Measurements from ENCODE around the gene LY6G5C. TPM values are rescaled to one million over a fixed set of nuclear protein-coding genes. Genes with fewer than 3 reads are reported as not detected.
A peak's percentile ranks its signal among the peaks of the same experiment; 100 is the strongest.

The LY6G5C gene
- total and polyA plus RNA-seq, 9 of the 15 experiments (the other 6 are each of a cell fraction or from before 2014, with no cell fraction given) = 0.10 to 0.67 (median 0.46) TPM; not detected in 4

DNA sequence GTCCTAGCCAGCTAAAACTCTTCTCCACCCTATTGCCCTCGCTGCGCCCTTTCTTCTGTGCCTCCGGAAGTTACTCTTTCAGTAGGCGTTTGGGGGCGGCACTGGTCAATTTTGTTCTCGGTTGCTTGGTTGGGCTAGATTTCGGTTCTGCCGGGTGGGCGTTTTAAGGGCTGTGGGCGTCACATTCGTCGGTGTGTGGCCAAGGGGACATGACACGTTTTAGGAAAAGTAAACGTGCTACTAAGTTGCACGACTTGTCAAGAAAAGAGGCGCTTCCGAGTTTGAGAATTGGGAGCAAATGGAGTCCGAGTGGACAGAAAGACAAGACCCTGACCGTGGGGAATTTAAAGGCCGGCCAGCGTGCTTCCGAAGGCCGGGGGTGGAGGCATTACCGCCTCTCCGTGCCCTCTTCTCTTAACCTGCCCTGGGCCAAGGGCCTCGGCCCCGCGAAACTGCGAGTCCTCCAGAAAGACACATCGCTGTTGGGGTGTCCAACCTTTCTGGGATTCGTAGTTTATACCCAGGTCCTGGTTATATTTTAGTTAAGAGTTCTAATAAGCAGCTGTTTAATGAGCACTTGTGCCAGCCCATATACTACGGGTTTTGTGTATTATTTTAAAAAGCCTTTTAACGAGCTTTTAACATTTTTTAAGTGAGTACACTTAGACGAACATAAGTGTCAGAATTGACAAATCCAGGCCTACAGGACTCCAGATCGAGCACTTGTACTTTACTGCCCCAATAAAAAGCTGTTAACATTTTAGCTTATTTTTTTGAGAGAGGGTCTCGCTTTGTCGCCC is 27.7 kb downstream of the LY6G5C start (continued):
- TF ChIP-seq, protein P1, sequence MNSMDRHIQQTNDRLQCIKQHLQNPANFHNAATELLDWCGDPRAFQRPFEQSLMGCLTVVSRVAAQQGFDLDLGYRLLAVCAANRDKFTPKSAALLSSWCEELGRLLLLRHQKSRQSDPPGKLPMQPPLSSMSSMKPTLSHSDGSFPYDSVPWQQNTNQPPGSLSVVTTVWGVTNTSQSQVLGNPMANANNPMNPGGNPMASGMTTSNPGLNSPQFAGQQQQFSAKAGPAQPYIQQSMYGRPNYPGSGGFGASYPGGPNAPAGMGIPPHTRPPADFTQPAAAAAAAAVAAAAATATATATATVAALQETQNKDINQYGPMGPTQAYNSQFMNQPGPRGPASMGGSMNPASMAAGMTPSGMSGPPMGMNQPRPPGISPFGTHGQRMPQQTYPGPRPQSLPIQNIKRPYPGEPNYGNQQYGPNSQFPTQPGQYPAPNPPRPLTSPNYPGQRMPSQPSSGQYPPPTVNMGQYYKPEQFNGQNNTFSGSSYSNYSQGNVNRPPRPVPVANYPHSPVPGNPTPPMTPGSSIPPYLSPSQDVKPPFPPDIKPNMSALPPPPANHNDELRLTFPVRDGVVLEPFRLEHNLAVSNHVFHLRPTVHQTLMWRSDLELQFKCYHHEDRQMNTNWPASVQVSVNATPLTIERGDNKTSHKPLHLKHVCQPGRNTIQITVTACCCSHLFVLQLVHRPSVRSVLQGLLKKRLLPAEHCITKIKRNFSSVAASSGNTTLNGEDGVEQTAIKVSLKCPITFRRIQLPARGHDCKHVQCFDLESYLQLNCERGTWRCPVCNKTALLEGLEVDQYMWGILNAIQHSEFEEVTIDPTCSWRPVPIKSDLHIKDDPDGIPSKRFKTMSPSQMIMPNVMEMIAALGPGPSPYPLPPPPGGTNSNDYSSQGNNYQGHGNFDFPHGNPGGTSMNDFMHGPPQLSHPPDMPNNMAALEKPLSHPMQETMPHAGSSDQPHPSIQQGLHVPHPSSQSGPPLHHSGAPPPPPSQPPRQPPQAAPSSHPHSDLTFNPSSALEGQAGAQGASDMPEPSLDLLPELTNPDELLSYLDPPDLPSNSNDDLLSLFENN (IDR thresholded peaks at IDR 0.05; ENCODE audit: low read depth in 2 of 2, low read length in 2 of 2) = no peak
- TF ChIP-seq, protein P2, sequence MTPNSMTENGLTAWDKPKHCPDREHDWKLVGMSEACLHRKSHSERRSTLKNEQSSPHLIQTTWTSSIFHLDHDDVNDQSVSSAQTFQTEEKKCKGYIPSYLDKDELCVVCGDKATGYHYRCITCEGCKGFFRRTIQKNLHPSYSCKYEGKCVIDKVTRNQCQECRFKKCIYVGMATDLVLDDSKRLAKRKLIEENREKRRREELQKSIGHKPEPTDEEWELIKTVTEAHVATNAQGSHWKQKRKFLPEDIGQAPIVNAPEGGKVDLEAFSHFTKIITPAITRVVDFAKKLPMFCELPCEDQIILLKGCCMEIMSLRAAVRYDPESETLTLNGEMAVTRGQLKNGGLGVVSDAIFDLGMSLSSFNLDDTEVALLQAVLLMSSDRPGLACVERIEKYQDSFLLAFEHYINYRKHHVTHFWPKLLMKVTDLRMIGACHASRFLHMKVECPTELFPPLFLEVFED (CRISPR knock-in tag; conservative IDR thresholded peaks at IDR 0.05) = peak; percentile 67; the same call in 1 of the 2 replicates
- no peak for TF ChIP-seq ZC3H4 (CRISPR knock-in tag; IDR thresholded peaks at IDR 0.05; ENCODE audit: borderline replicate concordance)
- TF ChIP-seq GATA2 (CRISPR knock-in tag; IDR thresholded peaks at IDR 0.05) = no peak; the same call in 1 of the 2 replicates
- no peak for TF ChIP-seq ZFP36 (IDR thresholded peaks at IDR 0.05; ENCODE audit: low read depth, low read length, partially characterized antibody)
- TF ChIP-seq, protein P3, sequence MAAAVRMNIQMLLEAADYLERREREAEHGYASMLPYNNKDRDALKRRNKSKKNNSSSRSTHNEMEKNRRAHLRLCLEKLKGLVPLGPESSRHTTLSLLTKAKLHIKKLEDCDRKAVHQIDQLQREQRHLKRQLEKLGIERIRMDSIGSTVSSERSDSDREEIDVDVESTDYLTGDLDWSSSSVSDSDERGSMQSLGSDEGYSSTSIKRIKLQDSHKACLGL (CRISPR knock-in tag; IDR thresholded peaks at IDR 0.05; ENCODE audit: borderline replicate concordance, poor library complexity, severe bottlenecking) = peak; percentile 77
- no peak for TF ChIP-seq RFX5 (IDR thresholded peaks at IDR 0.05; ENCODE audit: low read depth, low read length)
- TF ChIP-seq, protein P4, sequence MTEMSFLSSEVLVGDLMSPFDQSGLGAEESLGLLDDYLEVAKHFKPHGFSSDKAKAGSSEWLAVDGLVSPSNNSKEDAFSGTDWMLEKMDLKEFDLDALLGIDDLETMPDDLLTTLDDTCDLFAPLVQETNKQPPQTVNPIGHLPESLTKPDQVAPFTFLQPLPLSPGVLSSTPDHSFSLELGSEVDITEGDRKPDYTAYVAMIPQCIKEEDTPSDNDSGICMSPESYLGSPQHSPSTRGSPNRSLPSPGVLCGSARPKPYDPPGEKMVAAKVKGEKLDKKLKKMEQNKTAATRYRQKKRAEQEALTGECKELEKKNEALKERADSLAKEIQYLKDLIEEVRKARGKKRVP (CRISPR knock-in tag; IDR thresholded peaks at IDR 0.05) = 0 out of 2 replicates have a peak, but pooled peaks have one; percentile 48
- TF ChIP-seq POLR2G (IDR thresholded peaks at IDR 0.05; ENCODE audit: low read depth, low read length) = peak; percentile 66
- no peak for TF ChIP-seq TCF3 (CRISPR knock-in tag; IDR thresholded peaks at IDR 0.05)
- peak; percentile 71 for TF ChIP-seq PML (IDR thresholded peaks at IDR 0.05; ENCODE audit: low read length)
- peak; percentile 6 to 43; a peak in 1 of 4 replicates for TF ChIP-seq TBL1XR1 (IDR thresholded peaks at IDR 0.05; ENCODE audit: low read length in 2 of 2)
- TF ChIP-seq, protein P5, sequence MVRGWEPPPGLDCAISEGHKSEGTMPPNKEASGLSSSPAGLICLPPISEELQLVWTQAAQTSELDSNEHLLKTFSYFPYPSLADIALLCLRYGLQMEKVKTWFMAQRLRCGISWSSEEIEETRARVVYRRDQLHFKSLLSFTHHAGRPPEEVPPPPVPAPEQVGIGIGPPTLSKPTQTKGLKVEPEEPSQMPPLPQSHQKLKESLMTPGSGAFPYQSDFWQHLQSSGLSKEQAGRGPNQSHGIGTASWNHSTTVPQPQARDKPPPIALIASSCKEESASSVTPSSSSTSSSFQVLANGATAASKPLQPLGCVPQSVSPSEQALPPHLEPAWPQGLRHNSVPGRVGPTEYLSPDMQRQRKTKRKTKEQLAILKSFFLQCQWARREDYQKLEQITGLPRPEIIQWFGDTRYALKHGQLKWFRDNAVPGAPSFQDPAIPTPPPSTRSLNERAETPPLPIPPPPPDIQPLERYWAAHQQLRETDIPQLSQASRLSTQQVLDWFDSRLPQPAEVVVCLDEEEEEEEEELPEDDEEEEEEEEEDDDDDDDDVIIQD (CRISPR knock-in tag; IDR thresholded peaks at IDR 0.05) = no peak
- TF ChIP-seq, protein P6, sequence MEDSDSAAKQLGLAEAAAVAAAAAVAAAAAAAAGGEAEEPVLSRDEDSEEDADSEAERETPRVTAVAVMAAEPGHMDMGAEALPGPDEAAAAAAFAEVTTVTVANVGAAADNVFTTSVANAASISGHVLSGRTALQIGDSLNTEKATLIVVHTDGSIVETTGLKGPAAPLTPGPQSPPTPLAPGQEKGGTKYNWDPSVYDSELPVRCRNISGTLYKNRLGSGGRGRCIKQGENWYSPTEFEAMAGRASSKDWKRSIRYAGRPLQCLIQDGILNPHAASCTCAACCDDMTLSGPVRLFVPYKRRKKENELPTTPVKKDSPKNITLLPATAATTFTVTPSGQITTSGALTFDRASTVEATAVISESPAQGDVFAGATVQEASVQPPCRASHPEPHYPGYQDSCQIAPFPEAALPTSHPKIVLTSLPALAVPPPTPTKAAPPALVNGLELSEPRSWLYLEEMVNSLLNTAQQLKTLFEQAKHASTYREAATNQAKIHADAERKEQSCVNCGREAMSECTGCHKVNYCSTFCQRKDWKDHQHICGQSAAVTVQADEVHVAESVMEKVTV (CRISPR knock-in tag; IDR thresholded peaks at IDR 0.05) = no peak; the same call in 1 of the 2 replicates
- peak; percentile 72 for TF ChIP-seq OTX1 (CRISPR knock-in tag; IDR thresholded peaks at IDR 0.05)
- no peak for TF ChIP-seq HMGN3 (IDR thresholded peaks at IDR 0.05; ENCODE audit: borderline replicate concordance, extremely low read depth, insufficient read length, low read depth, low read length)
